Stimulated activated naive CD8-positive, alpha-beta T cell treated with anti-CD3 and anti-CD28 coated beads, Interleukin-15, Interleukin-2, amounts not matched to agents 100 U/mL and 50 U/mL, for 24 hours (primary cell): Measurements from ENCODE around the gene AKR1C8.

ENCODE experiments used
- ATAC-seq: fragments of 150-1000 bp; cut with Tn5 transposase; one replicate; pipeline ENCODE4 v1.10.0; 2021
- DNase-seq: peaks from one replicate; pipeline ENCODE4 v3.0.0; 2021

The AKR1C8 gene

GRCh38 chr10:5107860-5108526, 77.0 kb downstream of the AKR1C8 start:
- ATAC-seq: no peak
- no peak for DNase-seq

GRCh38 chr10:5106553-5106952, 78.4 kb downstream of the AKR1C8 start:
- ATAC-seq: no peak
- no peak for DNase-seq

GRCh38 chr10:5105626-5106025, 79.3 kb downstream of the AKR1C8 start:
- ATAC-seq (no peak), DNase-seq (no peak)
